GM12872 (cell line): Measurements from ENCODE around the gene GRK3.

ENCODE experiments used
- CTCF ChIP-seq: IDR thresholded peaks from 3 replicates; pipeline ENCODE4 v1.5.1; 2011; ENCODE audit warnings: low read depth, mild to moderate bottlenecking, low read length, moderate library complexity; ENCODE audit not compliant: insufficient read depth

GRK3 gene

GRCh38 chr22:25693268-25693565, 128.7 kb downstream of the GRK3 start:
- TF ChIP-seq CTCF: no peak

- no peak for TF ChIP-seq CTCF
Measured at GRCh38 chr22:25694196-25694907, 129.9 kb downstream of the GRK3 start.

GRCh38 chr22:25695146-25695545, 130.7 kb downstream of the GRK3 start:
- TF ChIP-seq CTCF: no peak

DNA sequence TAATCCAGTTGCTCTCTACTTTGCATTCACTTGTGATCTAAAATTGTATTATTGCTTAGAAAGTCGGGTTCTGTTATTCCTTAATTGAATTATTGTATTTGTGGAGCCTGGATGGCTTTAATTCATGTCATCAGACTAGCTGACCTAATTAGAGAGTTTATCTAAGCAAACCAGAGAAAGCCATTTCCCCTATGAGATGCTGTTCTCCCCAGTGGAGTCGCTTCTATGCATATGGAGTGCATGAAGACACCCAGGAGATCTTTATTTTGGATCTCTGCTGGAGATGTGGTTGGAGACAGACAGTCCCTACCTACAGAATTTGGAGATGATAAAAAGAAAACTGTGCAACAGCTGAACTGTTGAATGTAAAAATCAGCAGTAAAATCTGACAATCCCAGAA, 132.3 kb downstream of the GRK3 start:
- no peak for TF ChIP-seq CTCF

- no peak for TF ChIP-seq CTCF
Measured at GRCh38 chr22:25697181-25697664, 132.7 kb downstream of the GRK3 start.

DNA sequence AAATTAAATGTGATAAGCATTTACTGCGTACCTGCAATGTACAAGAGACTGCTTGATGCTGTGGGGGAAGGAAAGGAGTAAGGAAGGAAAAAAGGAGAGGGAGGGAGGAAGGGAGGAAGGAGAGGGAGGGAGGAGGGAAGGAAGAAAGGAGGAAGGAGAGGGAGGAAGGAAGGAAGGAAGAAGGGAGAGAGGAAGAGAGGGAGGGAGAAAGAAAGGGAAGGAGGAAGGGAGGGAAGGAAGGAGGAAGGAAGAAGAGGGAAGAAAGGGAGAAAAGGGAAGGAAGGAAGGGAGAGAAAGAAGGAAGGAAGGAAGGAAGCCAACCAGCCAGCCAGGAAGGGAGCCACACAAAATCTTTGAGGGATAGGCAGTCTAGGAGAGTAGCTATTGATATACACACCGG, 133.5 kb downstream of the GRK3 start:
- TF ChIP-seq CTCF: no peak

- TF ChIP-seq CTCF: no peak
Measured at GRCh38 chr22:25698461-25698860, 134.0 kb downstream of the GRK3 start.
